ENCODE results near the gene HCRT.
"Not testable (repeated sequence)": the region's sequence is repeated elsewhere in the genome, so short reads cannot be mapped to it uniquely, and the experiment has no call there.

The HCRT gene

DNA sequence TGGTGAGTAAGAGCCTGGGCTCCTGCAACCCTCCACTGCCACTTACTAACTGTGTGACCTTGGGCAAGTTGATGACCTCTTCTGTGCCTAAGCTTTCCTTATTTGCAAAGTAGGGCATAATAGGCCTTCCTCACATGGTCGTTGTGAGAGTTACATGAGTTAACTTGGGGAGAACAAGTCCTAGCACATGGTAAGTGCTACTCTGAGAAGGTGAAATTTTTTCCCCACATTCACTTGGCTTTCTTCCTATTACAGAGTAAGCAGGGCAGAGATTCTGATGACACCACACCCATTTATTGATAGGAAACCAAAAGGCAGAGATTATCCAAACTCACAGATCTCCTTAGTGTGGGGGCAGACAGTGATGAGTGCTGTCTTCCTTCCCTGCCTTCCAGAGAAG, 5.9 kb downstream of the HCRT start:
- DNase-seq (ENCODE audit: low read depth) = no peak

DNA sequence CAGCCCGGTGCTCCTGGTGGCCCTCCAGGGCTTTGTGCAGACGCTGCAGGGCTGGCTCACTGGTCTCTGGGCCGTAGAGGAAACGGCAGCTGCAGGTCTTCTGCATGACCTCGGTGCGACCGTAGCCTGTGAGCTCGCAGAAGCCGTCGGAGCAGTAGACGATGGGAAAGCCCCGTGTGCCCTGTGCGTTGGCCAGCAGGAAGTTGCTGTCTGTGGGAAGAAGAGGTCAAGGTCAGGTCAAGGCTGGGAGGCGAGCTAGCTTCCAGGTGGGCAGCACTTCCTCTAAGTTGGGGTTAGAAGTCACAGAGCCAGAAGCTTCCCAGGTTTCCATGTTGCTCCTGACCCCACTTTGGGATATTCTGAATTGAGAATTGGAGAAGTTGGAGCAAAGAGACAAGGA, 6.4 kb downstream of the HCRT start:
- no peak for DNase-seq (ENCODE audit: low read depth)

DNA sequence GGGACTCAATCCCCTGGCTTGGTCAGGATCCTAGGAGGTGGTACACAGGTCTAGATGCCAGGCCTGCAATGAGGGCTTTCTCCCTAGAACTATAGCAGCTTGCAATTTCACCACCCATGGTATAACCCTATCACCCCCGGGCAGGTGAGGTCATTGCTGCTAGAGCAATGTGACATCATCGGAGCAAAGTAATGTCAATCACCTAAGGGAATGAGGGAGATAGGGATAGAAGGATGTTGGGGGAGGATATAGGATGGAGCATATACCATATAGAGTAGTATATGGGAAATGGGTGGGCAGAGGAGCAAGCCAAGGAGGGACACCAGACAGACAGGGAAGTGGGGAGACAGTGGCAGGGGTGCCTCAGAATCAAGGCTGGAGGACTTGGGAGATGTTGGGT, 7.6 kb downstream of the HCRT start:
- no peak for DNase-seq (ENCODE audit: low read depth)

DNA sequence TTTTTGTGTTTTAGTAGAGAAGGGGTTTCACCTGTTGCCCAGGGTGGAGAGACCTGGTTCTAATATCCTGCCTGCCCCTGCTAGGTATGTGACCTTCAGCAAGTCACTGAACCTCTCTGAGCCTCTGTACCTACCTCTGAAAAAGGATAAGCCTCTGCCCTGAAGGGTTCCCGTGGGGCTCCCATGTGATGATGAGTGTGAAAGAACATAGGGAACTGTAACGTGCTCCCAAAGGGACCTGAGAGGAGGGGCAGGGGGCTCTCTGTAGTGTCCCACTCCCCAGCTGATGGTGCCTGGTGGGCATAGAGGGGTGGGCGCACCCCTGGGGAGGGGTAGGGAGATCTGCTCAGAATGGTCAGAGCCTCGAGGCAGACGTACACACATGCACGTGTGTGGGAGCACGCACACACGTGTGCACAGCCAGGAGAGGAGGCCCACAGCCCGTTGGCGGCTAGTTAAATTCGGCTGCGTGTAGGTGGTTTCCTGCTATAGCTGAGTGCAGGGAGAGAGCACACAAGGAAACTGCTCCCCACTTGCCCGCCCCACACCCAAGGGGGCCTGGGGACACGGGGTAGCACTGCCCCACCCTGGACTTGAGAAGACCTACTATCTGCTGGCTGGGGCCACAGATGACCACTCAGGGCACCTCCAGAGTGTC, 11.0 kb downstream of the HCRT start:
- no peak for DNase-seq (ENCODE audit: low read depth)

- DNase-seq (ENCODE audit: low read depth) = no peak
Measured at GRCh38 chr17:42171831-42172230, 13.4 kb downstream of the HCRT start.

GRCh38 chr17:42169351-42169750, 15.9 kb downstream of the HCRT start:
- DNase-seq (ENCODE audit: low read depth) = no peak

GRCh38 chr17:42167807-42168206, 17.4 kb downstream of the HCRT start:
- no peak for DNase-seq (ENCODE audit: low read depth)

- DNase-seq (ENCODE audit: low read depth) = no peak
Measured at GRCh38 chr17:42166196-42166763, 19.0 kb downstream of the HCRT start.

DNA sequence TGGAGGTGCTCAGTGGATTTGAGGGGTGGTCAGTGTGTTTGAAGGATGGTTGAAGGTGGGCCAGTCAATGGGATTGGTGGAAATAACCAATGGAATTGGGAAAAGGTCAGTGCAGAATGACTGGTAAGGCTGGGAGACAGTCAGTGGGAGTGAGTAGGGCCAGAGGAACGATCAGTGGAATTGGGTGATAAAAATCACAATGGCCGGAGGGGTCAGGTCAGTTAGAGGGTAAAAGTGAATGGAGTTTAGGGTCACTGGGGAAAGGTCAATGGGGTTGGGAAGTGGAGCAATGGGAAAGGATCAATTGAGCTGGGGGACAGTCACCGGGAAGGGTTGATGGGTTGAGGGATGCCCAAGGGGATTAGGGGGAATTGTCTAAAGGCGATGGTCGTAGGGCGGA, 19.5 kb downstream of the HCRT start:
- DNase-seq (ENCODE audit: low read depth) = no peak

DNA sequence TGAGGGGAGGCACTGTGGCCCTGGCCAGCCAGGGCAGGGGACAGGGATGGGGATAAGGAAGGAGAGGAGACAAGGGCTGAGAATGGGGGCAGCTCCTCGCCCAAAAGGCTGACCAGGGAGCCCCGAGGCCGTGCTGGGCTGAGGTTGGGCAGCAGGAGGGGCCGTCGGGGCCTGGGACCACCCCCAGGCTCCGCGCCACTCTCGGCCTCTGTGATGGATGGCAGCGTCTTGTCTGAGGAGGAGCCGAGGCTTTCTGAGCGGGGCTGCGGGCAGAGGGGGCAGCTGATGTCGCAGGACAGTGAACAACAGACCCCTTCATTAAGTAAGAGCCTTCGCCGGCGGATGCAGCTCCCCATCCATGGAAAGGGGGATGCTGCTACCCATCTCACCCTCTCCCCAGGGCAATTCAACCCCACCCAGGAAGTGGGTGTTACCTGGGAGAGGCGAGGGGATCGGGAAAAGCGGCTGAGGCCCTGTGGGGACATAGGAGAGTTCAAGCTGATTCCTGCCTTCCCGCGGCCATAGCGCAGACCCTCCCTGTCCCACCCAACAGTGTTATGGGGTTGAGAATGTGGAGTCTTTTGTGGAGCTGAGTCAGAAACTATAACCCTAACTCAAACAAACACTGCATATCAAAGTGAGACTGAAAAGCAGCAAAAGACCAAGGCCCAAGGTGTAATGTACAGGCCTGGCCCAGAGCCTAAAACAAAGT, 21.4 kb downstream of the HCRT start:
- no peak for DNase-seq (ENCODE audit: low read depth)

DNA sequence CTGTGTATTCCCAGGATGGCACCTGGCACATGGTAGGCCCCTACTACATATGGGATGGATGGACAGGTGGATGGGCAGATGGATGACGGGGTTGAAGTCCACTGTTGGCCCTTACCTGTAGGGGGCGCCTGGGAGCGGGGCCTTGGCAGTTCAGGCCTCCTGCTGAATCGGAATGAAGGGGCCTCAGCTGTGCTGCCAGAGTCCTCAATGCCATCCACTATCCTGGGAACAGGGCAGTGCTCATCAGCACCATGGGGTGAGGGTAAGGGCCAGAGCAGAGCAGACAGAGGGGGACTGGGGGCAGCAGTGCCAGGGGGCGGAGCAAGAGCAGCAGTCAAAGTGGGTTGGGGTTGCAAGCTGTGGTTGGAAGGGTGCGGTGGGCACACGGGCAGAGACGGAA, 22.1 kb downstream of the HCRT start:
- DNase-seq (ENCODE audit: low read depth) = peak; percentile 22

DNA sequence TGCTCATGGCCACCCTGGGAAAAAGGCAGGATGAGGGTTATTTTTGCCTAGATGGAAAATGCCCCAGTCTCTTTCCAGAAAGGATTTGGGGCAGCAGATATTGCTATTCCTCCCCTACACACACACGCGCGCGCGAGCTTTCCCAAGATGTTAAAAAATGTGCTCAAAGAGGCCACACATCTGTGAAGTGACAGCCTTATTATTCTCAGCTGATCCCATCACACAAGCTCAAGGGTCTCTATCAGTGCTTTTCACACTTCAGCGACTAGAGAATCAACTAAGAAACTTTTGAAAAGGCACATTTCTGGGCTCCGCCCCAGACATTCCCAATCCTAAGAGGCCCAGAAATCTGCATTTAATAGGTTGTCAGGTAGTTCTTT, 24.7 kb downstream of the HCRT start:
- DNase-seq (ENCODE audit: low read depth) = no peak

DNA sequence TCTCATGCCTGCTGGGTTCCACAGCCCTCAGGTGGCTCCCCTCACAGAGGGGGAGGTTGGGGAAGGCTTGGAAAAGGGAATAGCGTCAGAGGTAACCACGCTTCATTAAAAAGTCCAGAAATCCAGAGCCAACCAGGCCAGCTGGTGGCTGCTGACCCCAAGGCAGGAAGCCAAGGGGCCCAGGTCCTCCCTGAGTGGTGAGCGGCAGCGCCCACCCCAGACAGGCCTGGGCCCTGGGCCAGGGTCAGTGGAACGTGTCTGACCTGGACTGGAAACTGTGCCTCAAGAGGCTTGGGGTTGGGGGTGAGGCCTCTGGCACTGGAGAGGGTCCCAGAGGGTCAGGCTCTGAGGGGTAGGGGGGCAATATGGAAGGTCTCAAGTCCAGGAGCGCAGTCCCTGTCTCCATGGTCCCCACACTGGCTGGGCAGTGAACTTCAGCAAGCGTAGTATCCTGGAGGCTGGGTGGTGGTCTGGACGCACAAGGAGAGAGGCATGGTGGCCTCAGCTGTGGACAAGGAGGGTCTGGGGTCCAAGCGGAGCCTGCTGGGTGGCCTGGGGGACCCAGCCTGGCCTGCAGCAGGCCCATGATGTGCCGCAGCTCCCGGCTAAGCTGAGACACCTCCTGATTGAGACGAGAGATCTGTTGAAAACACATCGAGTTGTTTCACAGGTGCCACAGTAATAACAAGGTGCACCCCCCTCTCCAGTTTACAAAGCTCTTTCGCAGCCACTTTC, 25.3 kb downstream of the HCRT start:
- no peak for DNase-seq (ENCODE audit: low read depth)

- DNase-seq (ENCODE audit: low read depth) = no peak
Measured at GRCh38 chr17:42155614-42156045, 29.6 kb downstream of the HCRT start.

- no peak for DNase-seq (ENCODE audit: low read depth)
Measured at GRCh38 chr17:42153919-42154742, 31.1 kb downstream of the HCRT start.

GRCh38 chr17:42146911-42147607, 38.2 kb downstream of the HCRT start:
- DNase-seq (ENCODE audit: low read depth) = no peak

GRCh38 chr17:42143138-42143537, 42.1 kb downstream of the HCRT start:
- not testable (repeated sequence) for DNase-seq (ENCODE audit: low read depth)

GRCh38 chr17:42142371-42142896, 42.8 kb downstream of the HCRT start:
- no peak for DNase-seq (ENCODE audit: low read depth)

DNA sequence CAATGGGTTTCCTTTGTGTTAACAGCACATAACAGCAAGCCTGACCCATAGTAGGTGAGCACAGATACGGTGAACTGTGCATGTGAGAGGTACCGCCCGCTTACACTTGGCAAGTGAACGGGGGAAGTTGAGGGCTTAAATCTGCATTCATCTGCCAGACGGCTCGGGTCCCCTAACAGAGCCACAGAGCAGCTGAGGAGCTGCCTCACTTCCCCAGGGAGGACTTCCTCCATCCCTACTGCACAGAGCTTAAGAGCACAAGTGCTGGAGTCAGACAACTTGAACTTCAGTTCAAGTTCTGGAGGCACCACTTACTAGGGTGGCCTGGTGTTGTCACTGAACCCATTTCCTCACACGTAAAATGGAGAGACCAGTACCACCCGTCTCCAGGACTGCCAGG, 43.9 kb downstream of the HCRT start:
- no peak for DNase-seq (ENCODE audit: low read depth)

GRCh38 chr17:42140690-42141089, 44.6 kb downstream of the HCRT start:
- DNase-seq (ENCODE audit: low read depth) = not testable (repeated sequence)

Measured in stimulated activated CD4-positive, alpha-beta T cell treated with anti-CD3 and anti-CD28 coated beads, Interleukin-2, amount 100 ng/mL, for 4 hours (primary cell).